CD4-positive, CD25-positive, alpha-beta regulatory T cell (primary cell): Measurements from ENCODE around the gene CFLAR. TPM values are rescaled to one million over a fixed set of nuclear protein-coding genes. Genes with fewer than 3 reads are reported as not detected.
A peak's percentile ranks its signal among the peaks of the same experiment; 100 is the strongest.

Experiments used
- ATAC-seq, 2 donors: fragments of 150-1000 bp; cut with Tn5 transposase; one replicate each; pipeline ENCODE4 v1.10.0; 2021; ENCODE audit warnings: low read depth in 2 of 2, moderate number of reproducible peaks in 2 of 2, moderate library complexity in 1 of 2
- DNase-seq, 3 donors: peaks; one replicate each; pipeline versions ENCODE4 v3.0.0 to v3.0.0-alpha.2; 2012 to 2022; ENCODE audit warnings: mixed read lengths in 1 of 3
- H3K27ac ChIP-seq: one replicate; pipeline ENCODE4 v1.7.0; 2013; ENCODE audit warnings: mild to moderate bottlenecking, low read length; ENCODE audit not compliant: insufficient read depth, poor library complexity, severe bottlenecking
- H3K27me3 ChIP-seq: one replicate; pipeline ENCODE4 v1.7.0; 2013; ENCODE audit warnings: low read length; ENCODE audit not compliant: control insufficient read depth, insufficient read depth
- H3K36me3 ChIP-seq: one replicate; pipeline ENCODE4 v1.7.0; 2013; ENCODE audit warnings: mild to moderate bottlenecking, low read length, moderate library complexity; ENCODE audit not compliant: control insufficient read depth, insufficient read depth
- H3K4me1 ChIP-seq: 2 replicates; pipeline ENCODE4 v1.7.0; 2013; ENCODE audit warnings: mild to moderate bottlenecking, low read length; ENCODE audit not compliant: insufficient read depth, control insufficient read depth, poor library complexity, severe bottlenecking
- H3K4me3 ChIP-seq: one replicate; pipeline ENCODE4 v1.7.0; 2013; ENCODE audit warnings: low read depth, mild to moderate bottlenecking, low read length, moderate library complexity
- H3K9me3 ChIP-seq, 2 experiments: 1 replicate in 1 of 2; 2 replicates in 1 of 2; pipeline ENCODE4 v1.7.0; 2013; ENCODE audit warnings: low read length in 2 of 2, mild to moderate bottlenecking in 1 of 2, moderate library complexity in 1 of 2; ENCODE audit not compliant: control insufficient read depth in 2 of 2
- H3K27ac Mint-ChIP-seq, 3 donors: one replicate each; pipeline ENCODE4 v1.8.0; 2020 to 2022; ENCODE audit warnings: mild to moderate bottlenecking in 3 of 3, mixed read lengths in 3 of 3, moderate library complexity in 2 of 3
- H3K27me3 Mint-ChIP-seq: one replicate; pipeline ENCODE4 v1.8.0; 2022; ENCODE audit warnings: mild to moderate bottlenecking, mixed read lengths
- H3K36me3 Mint-ChIP-seq: one replicate; pipeline ENCODE4 v1.8.0; 2020; ENCODE audit warnings: mixed read lengths
- H3K4me1 Mint-ChIP-seq, 4 donors: one replicate each; pipeline ENCODE4 v1.8.0; 2020 to 2022; ENCODE audit warnings: mixed read lengths in 4 of 4, mild to moderate bottlenecking in 1 of 4
- H3K4me3 Mint-ChIP-seq, 4 donors: one replicate each; pipeline ENCODE4 v1.8.0; 2020 to 2022; ENCODE audit warnings: mild to moderate bottlenecking in 4 of 4, mixed read lengths in 4 of 4, moderate library complexity in 3 of 4
- H3K9me3 Mint-ChIP-seq, 7 donors: one replicate each; pipeline ENCODE4 v1.8.0; 2020 to 2022; ENCODE audit warnings: mixed read lengths in 7 of 7, mild to moderate bottlenecking in 3 of 7, moderate library complexity in 2 of 7
- polyA plus RNA-seq, 4 donors: library from polyadenylated mRNA; unstranded; fragments of 300-500 nt; fragmentation: Illumina TruSeq; gene quantifications; one replicate each; pipeline ENCODE4 v1.2.3, GENCODE V29; 2021
- total RNA-seq: library from RNA; stranded (reverse); gene quantifications from one replicate; pipeline ENCODE4 v1.2.3, GENCODE V29; 2022

The CFLAR gene
- total and polyA plus RNA-seq, 5 donors from 2014 or later = 118 to 306 (median 140) TPM

GRCh38 chr2:201122276-201122675 lies 6.3 kb downstream of the CFLAR start:
- peak overlapping the region; percentile 93 to 96 (median 94) for H3K4me3 Mint-ChIP-seq
- H3K4me1 Mint-ChIP-seq = peaks cover 20 to 74% (median 56%) of the 10 kb centered on the region in 4 donors
- H3K9me3 Mint-ChIP-seq = no peaks in the 10 kb centered on the region
- peak overlapping the region; percentile 100 for H3K4me3 ChIP-seq
- peak overlapping the region; percentile 93 for H3K27ac ChIP-seq
- peaks cover 20% of the 10 kb centered on the region for H3K36me3 Mint-ChIP-seq
- no peaks in the 10 kb centered on the region for H3K9me3 ChIP-seq
- H3K4me1 ChIP-seq = peaks cover 94% of the 10 kb centered on the region
- ATAC-seq = no peak
- no peak for DNase-seq
- H3K27me3 ChIP-seq = no peaks in the 10 kb centered on the region
- peak overlapping the region; percentile 60 to 98 (median 90) for H3K27ac Mint-ChIP-seq
- H3K27me3 Mint-ChIP-seq = peaks cover 5% of the 10 kb centered on the region
- peaks cover 3% of the 10 kb centered on the region for H3K36me3 ChIP-seq

GRCh38 chr2:201126308-201127151 lies 10.6 kb downstream of the CFLAR start:
- Histone ChIP-seq H3K36me3 (peaks cover 3% of the 10 kb centered on the region), H3K9me3 (no peaks in the 10 kb centered on the region), H3K27ac (peak overlapping the region; percentile 93), H3K27me3 (no peaks in the 10 kb centered on the region), H3K4me1 (peaks cover 98% of the 10 kb centered on the region), H3K4me3 (peak overlapping the region; percentile 100)
- H3K4me3 Mint-ChIP-seq = peak overlapping the region; percentile 93 to 96 (median 94)
- ATAC-seq = no peak
- DNase-seq = peak in 1 of 3 donors; percentile 66
- peak overlapping the region; percentile 90 to 100 (median 96) for H3K27ac Mint-ChIP-seq
- no peaks in the 10 kb centered on the region for H3K9me3 Mint-ChIP-seq
- H3K4me1 Mint-ChIP-seq = peaks cover 44 to 92% (median 76%) of the 10 kb centered on the region in 4 donors
- H3K36me3 Mint-ChIP-seq = peaks cover 15% of the 10 kb centered on the region
- no peaks in the 10 kb centered on the region for H3K27me3 Mint-ChIP-seq

- Histone ChIP-seq H3K4me1 (peaks cover 98% of the 10 kb centered on the region), H3K27ac (peak overlapping the region; percentile 93), H3K9me3 (no peaks in the 10 kb centered on the region), H3K27me3 (no peaks in the 10 kb centered on the region), H3K4me3 (peak overlapping the region; percentile 100), H3K36me3 (peaks cover 4% of the 10 kb centered on the region)
- Mint-ChIP-seq H3K4me3 (peak overlapping the region; percentile 93 to 96 (median 94)), H3K36me3 (peaks cover 16% of the 10 kb centered on the region), H3K9me3 (no peaks in the 10 kb centered on the region), H3K4me1 (peaks cover 46 to 92% (median 76%) of the 10 kb centered on the region in 4 donors), H3K27ac (peak overlapping the region; percentile 90 to 100 (median 96)), H3K27me3 (no peaks in the 10 kb centered on the region)
- DNase-seq (peak in 1 of 3 donors; percentile 57), ATAC-seq (no peak)
Observed at GRCh38 chr2:201127152-201127511, 11.2 kb downstream of the CFLAR start.

GRCh38 chr2:201127570-201127969 lies 11.6 kb downstream of the CFLAR start:
- Mint-ChIP-seq H3K27me3 (no peaks in the 10 kb centered on the region), H3K9me3 (no peaks in the 10 kb centered on the region), H3K4me3 (peak overlapping the region; percentile 93 to 96 (median 94)), H3K36me3 (peaks cover 15% of the 10 kb centered on the region), H3K27ac (peak overlapping the region; percentile 90 to 100 (median 96)), H3K4me1 (peaks cover 48 to 92% (median 76%) of the 10 kb centered on the region in 4 donors)
- peak overlapping the region; percentile 100 for H3K4me3 ChIP-seq
- H3K9me3 ChIP-seq = no peaks in the 10 kb centered on the region
- peak overlapping the region; percentile 93 for H3K27ac ChIP-seq
- peak in 1 of 3 donors; percentile 75 for DNase-seq
- H3K4me1 ChIP-seq = peaks cover 98% of the 10 kb centered on the region
- peaks cover 5% of the 10 kb centered on the region for H3K36me3 ChIP-seq
- ATAC-seq = peak; percentile 27 to 31
- H3K27me3 ChIP-seq = no peaks in the 10 kb centered on the region

- H3K27ac Mint-ChIP-seq = peak overlapping the region; percentile 90 to 100 (median 96)
- no peak for DNase-seq
- Histone ChIP-seq H3K27ac (peak overlapping the region; percentile 93), H3K4me1 (peaks cover 97% of the 10 kb centered on the region), H3K4me3 (peak overlapping the region; percentile 100), H3K36me3 (peaks cover 7% of the 10 kb centered on the region), H3K9me3 (no peaks in the 10 kb centered on the region), H3K27me3 (no peaks in the 10 kb centered on the region)
- H3K9me3 Mint-ChIP-seq = no peaks in the 10 kb centered on the region
- H3K36me3 Mint-ChIP-seq = peaks cover 17% of the 10 kb centered on the region
- H3K27me3 Mint-ChIP-seq = no peaks in the 10 kb centered on the region
- H3K4me1 Mint-ChIP-seq = peaks cover 53 to 92% (median 76%) of the 10 kb centered on the region in 4 donors
- H3K4me3 Mint-ChIP-seq = peak overlapping the region; percentile 93 to 96 (median 94)
- ATAC-seq = no peak
Observed at GRCh38 chr2:201128033-201128432, 12.1 kb downstream of the CFLAR start.

GRCh38 chr2:201128933-201129505 lies 13.1 kb downstream of the CFLAR start:
- Mint-ChIP-seq H3K36me3 (peaks cover 20% of the 10 kb centered on the region), H3K4me3 (peak overlapping the region; percentile 86 to 90 (median 86)), H3K27ac (peak overlapping the region; percentile 96 to 99 (median 98)), H3K9me3 (no peaks in the 10 kb centered on the region), H3K27me3 (no peaks in the 10 kb centered on the region), H3K4me1 (peaks cover 54 to 92% (median 74%) of the 10 kb centered on the region in 4 donors)
- H3K4me1 ChIP-seq = peaks cover 92% of the 10 kb centered on the region
- no peak for ATAC-seq
- H3K27me3 ChIP-seq = no peaks in the 10 kb centered on the region
- H3K27ac ChIP-seq = peak overlapping the region; percentile 93
- peak overlapping the region; percentile 100 for H3K4me3 ChIP-seq
- H3K36me3 ChIP-seq = peaks cover 10% of the 10 kb centered on the region
- H3K9me3 ChIP-seq = no peaks in the 10 kb centered on the region
- peak in 1 of 3 donors; percentile 51 for DNase-seq

- Mint-ChIP-seq H3K9me3 (no peaks in the 10 kb centered on the region), H3K27me3 (no peaks in the 10 kb centered on the region), H3K36me3 (peaks cover 28% of the 10 kb centered on the region), H3K27ac (peak overlapping the region; percentile 96 to 98 (median 96)), H3K4me3 (peak overlapping the region; percentile 72 to 90 (median 78)), H3K4me1 (peaks cover 50 to 87% (median 65%) of the 10 kb centered on the region in 4 donors)
- ATAC-seq (peak; percentile 69 to 79), DNase-seq (peak in 2 of 3 donors; percentile 55 to 87)
- no peaks in the 10 kb centered on the region for H3K27me3 ChIP-seq
- H3K27ac ChIP-seq = peak overlapping the region; percentile 93
- H3K36me3 ChIP-seq = peaks cover 17% of the 10 kb centered on the region
- H3K4me3 ChIP-seq = peak overlapping the region; percentile 84
- peaks cover 75% of the 10 kb centered on the region for H3K4me1 ChIP-seq
- H3K9me3 ChIP-seq = no peaks in the 10 kb centered on the region
Observed at GRCh38 chr2:201130524-201131186, 14.7 kb downstream of the CFLAR start.
